DND-41 (cell line): ENCODE data around the gene ACVR2B.

Experiments
- ATAC-seq: fragments of 200-7000 bp; cut with Tn5 transposase; 3 replicates; pipeline ENCODE4 v1.9.1; 2021; ENCODE audit warnings: low read depth; ENCODE audit not compliant: insufficient read depth
- DNase-seq: peaks from one replicate; pipeline ENCODE4 v3.0.0-alpha.2; 2020
- H2AFZ ChIP-seq: 2 replicates; pipeline ENCODE4 v1.6.0; 2012; ENCODE audit warnings: low read depth, low read length
- H3K27ac ChIP-seq: 2 replicates; pipeline ENCODE4 v1.5.1; 2012; ENCODE audit warnings: low read length, inconsistent platforms
- H3K27me3 ChIP-seq: fragments of 200-600 bp; sonication (generic); 2 replicates; pipeline ENCODE4 v1.6.0; 2012; ENCODE audit warnings: low read length, mild to moderate bottlenecking, inconsistent platforms; ENCODE audit not compliant: insufficient read depth, poor library complexity
- H3K36me3 ChIP-seq: 2 replicates; pipeline ENCODE4 v1.5.1; 2012; ENCODE audit warnings: low read length, inconsistent platforms; ENCODE audit not compliant: insufficient read depth
- H3K4me1 ChIP-seq: 2 replicates; pipeline ENCODE4 v1.5.1; 2012; ENCODE audit warnings: mild to moderate bottlenecking, low read length; ENCODE audit not compliant: insufficient read depth
- H3K4me2 ChIP-seq: 2 replicates; pipeline ENCODE4 v1.6.0; 2012; ENCODE audit warnings: mild to moderate bottlenecking, moderate library complexity, low read length, inconsistent platforms; ENCODE audit not compliant: insufficient read depth
- H3K4me3 ChIP-seq, 2 experiments: fragments of 200-600 bp in 1 of 2; shearing (Covaris generic) in 1 of 2; 2 replicates each; pipeline ENCODE4 v1.5.1; 2012 to 2016; ENCODE audit warnings: inconsistent platforms in 2 of 2, low read length in 2 of 2, mild to moderate bottlenecking in 2 of 2, low read depth in 1 of 2, moderate library complexity in 1 of 2
- H3K79me2 ChIP-seq: 2 replicates; pipeline ENCODE4 v1.6.0; 2012; ENCODE audit warnings: low read length, inconsistent platforms; ENCODE audit not compliant: insufficient read depth
- H3K9ac ChIP-seq: 2 replicates; pipeline ENCODE4 v1.6.0; 2012; ENCODE audit warnings: low read depth, mild to moderate bottlenecking, inconsistent platforms, low read length, moderate library complexity
- H3K9me3 ChIP-seq: 2 replicates; pipeline ENCODE4 v1.5.1; 2012; ENCODE audit warnings: low read length, moderate library complexity, mild to moderate bottlenecking, inconsistent platforms; ENCODE audit not compliant: insufficient read depth, severe bottlenecking
- H4K20me1 ChIP-seq: 2 replicates; pipeline ENCODE4 v1.6.0; 2012; ENCODE audit warnings: low read length; ENCODE audit not compliant: insufficient read depth
- EZH2 ChIP-seq: IDR thresholded peaks from 3 replicates; pipeline ENCODE4 v1.6.1; 2012; ENCODE audit warnings: borderline replicate concordance, low read depth, mild to moderate bottlenecking, moderate library complexity, low read length, inconsistent platforms; ENCODE audit not compliant: severe bottlenecking
- TF ChIP-seq, protein P1 (sequence below): IDR thresholded peaks from 2 replicates; pipeline ENCODE4 v1.5.1; 2012; ENCODE audit warnings: borderline replicate concordance, low read length, moderate library complexity, mild to moderate bottlenecking; ENCODE audit not compliant: poor library complexity, severe bottlenecking; ENCODE audit errors: extremely low read depth

ACVR2B gene

DNA sequence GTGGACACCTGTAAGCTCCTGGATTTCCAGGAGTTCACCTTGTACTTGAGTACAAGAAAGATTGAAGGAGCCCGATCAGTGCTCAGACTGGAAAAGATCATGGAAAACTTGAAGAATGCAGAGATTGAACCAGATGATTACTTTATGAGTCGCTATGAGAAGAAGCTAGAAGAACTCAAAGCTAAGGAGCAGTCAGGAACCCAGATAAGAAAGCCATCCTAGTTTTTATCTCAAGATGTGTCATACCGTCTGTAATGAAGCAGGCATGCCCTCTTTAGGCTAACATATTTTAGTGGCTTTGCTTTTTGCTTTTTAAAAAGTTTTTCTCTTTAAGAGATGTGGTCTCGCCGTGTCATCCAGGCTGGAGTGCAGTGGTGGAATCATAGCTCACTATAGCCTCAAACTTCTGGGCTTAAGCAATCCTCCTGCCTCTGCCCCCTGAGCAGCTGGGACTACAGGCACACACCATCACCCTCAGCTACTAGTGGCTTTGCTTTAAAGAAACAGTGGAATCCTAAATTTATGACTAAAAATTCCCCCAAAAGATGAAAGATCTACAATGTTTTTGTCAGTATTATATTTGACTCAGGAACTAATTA lies 70.5 kb downstream of the ACVR2B start:
- Histone ChIP-seq H4K20me1 (peaks cover 11% of the 10 kb centered on the region), H3K4me2 (no peak overlapping the region), H3K4me1 (peaks cover 8% of the 10 kb centered on the region), H3K27me3 (no peaks in the 10 kb centered on the region), H3K36me3 (peaks cover 58% of the 10 kb centered on the region), H2AFZ (no peak overlapping the region), H3K9me3 (no peaks in the 10 kb centered on the region), H3K9ac (no peak overlapping the region), H3K4me3 (no peak overlapping the region), H3K27ac (no peak overlapping the region), H3K79me2 (0 out of 2 replicates have a peak, but pooled peaks cover 2% of the 10 kb centered on the region)
- DNase-seq (no peak), ATAC-seq (no peak)
- TF ChIP-seq EZH2: no peak
- TF ChIP-seq, protein P1, sequence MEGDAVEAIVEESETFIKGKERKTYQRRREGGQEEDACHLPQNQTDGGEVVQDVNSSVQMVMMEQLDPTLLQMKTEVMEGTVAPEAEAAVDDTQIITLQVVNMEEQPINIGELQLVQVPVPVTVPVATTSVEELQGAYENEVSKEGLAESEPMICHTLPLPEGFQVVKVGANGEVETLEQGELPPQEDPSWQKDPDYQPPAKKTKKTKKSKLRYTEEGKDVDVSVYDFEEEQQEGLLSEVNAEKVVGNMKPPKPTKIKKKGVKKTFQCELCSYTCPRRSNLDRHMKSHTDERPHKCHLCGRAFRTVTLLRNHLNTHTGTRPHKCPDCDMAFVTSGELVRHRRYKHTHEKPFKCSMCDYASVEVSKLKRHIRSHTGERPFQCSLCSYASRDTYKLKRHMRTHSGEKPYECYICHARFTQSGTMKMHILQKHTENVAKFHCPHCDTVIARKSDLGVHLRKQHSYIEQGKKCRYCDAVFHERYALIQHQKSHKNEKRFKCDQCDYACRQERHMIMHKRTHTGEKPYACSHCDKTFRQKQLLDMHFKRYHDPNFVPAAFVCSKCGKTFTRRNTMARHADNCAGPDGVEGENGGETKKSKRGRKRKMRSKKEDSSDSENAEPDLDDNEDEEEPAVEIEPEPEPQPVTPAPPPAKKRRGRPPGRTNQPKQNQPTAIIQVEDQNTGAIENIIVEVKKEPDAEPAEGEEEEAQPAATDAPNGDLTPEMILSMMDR: no peak

DNA sequence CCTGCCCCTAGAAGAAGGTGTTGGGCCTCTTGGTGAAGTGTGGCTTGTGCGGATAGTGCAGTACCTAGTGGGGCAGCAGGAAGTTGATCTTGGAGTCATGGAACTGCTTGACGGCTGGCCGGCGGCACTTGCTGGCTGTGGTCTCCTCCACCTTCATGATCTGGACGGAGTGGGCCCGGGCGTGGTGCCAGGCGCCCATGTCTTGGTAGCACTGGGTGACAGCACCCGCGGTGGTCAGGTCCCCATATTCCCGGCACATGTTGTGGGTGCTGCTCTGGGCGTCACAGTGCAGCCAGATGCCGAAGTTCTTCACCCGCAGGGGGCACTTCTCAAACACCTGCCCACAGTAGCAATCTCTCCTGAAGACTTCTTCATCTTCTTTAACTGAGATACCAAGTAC lies 73.1 kb downstream of the ACVR2B start:
- Histone ChIP-seq H2AFZ (no peak overlapping the region), H3K4me2 (no peak overlapping the region), H3K4me3 (no peak overlapping the region), H4K20me1 (peaks cover 12% of the 10 kb centered on the region), H3K4me1 (no peaks in the 10 kb centered on the region), H3K36me3 (peaks cover 59% of the 10 kb centered on the region), H3K79me2 (0 out of 2 replicates have a peak, but pooled peaks cover 2% of the 10 kb centered on the region), H3K9ac (no peak overlapping the region), H3K27me3 (no peaks in the 10 kb centered on the region), H3K9me3 (no peaks in the 10 kb centered on the region), H3K27ac (no peak overlapping the region)
- no peak for TF ChIP-seq EZH2
- TF ChIP-seq, protein P1: no peak
- no peak for DNase-seq
- no peak for ATAC-seq

DNA sequence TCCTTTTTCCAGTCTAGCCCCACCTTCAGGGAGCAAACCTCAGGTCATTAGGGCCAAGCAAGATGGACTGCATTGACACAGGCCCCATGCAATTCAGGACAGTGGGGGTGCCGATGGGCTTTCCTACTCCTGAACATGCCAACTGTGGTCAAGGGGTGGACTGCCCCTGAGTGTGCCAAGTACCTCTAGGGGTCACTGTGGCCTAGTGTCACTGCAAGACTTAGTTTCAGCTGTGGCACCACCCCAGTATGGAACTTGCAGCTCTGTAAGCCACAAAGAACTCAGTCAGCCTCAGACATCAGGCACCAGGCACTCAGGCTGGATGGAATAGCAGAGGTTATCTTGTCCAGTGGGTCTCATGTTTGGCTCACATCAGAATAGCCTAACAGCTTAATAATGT lies 74.8 kb downstream of the ACVR2B start:
- Histone ChIP-seq H3K36me3 (peaks cover 46% of the 10 kb centered on the region), H3K79me2 (no peaks in the 10 kb centered on the region), H3K9ac (no peak overlapping the region), H4K20me1 (peaks cover 12% of the 10 kb centered on the region), H3K9me3 (no peaks in the 10 kb centered on the region), H3K4me1 (no peaks in the 10 kb centered on the region), H3K4me2 (no peak overlapping the region), H2AFZ (no peak overlapping the region), H3K27me3 (no peaks in the 10 kb centered on the region), H3K27ac (no peak overlapping the region), H3K4me3 (no peak overlapping the region)
- TF ChIP-seq, protein P1: peak; percentile 25
- no peak for TF ChIP-seq EZH2
- DNase-seq (no peak), ATAC-seq (0 out of 3 replicates have a peak, but pooled peaks have one; percentile 35)
